ENCODE results near the gene AP3D1. TPM values are rescaled to one million over a fixed set of nuclear protein-coding genes. Genes with fewer than 3 reads are reported as not detected.
A peak's percentile ranks its signal among the peaks of the same experiment; 100 is the strongest.

AP3D1 gene
- total RNA-seq, 2 experiments from 2014 or later = 80.0 to 99.8 TPM

GRCh38 chr19:2081873-2082810, 69.2 kb downstream of the AP3D1 start:
- Histone ChIP-seq H3K4me1 (ENCODE audit: insufficient read depth, low read length, poor library complexity, severe bottlenecking) (peaks cover 49% of the 10 kb centered on the region), H3K9me3 (ENCODE audit: low read length) (no peaks in the 10 kb centered on the region), H2AFZ (ENCODE audit: low read length) (no peak overlapping the region), H4K20me1 (ENCODE audit: insufficient read depth, low read length) (no peaks in the 10 kb centered on the region), H3K79me2 (ENCODE audit: insufficient read depth, low read depth, low read length) (peaks cover 74% of the 10 kb centered on the region), H3K4me3 (ENCODE audit: low read depth, low read length, poor library complexity, severe bottlenecking) (peak overlapping the region; percentile 85), H3K9me2 (ENCODE audit: insufficient read depth, low read length) (no peaks in the 10 kb centered on the region), H3K27ac (ENCODE audit: low read depth, low read length, poor library complexity, severe bottlenecking) (peak overlapping the region; percentile 94), H3K36me3 (ENCODE audit: insufficient read depth, low read length) (peaks cover 57% of the 10 kb centered on the region), H3K4me2 (ENCODE audit: low read length) (peak overlapping the region; percentile 98)
- DNase-seq (ENCODE audit: low spot score) = peak; percentile 64
- ChIA-PET POLR2A (interaction anchor here (1.0 to 2.8 kb wide), 5 partner anchors 13 to 179 kb away, joined by 3 to 10 read pairs (median 6); no protein-coding TSS in a partner anchor), CTCF (ENCODE audit: unreplicated experiment) (no interaction called here)
- BruUV-seq (replicated peaks) = TSS peak; percentile 66
- TF ChIP-seq, protein P1, sequence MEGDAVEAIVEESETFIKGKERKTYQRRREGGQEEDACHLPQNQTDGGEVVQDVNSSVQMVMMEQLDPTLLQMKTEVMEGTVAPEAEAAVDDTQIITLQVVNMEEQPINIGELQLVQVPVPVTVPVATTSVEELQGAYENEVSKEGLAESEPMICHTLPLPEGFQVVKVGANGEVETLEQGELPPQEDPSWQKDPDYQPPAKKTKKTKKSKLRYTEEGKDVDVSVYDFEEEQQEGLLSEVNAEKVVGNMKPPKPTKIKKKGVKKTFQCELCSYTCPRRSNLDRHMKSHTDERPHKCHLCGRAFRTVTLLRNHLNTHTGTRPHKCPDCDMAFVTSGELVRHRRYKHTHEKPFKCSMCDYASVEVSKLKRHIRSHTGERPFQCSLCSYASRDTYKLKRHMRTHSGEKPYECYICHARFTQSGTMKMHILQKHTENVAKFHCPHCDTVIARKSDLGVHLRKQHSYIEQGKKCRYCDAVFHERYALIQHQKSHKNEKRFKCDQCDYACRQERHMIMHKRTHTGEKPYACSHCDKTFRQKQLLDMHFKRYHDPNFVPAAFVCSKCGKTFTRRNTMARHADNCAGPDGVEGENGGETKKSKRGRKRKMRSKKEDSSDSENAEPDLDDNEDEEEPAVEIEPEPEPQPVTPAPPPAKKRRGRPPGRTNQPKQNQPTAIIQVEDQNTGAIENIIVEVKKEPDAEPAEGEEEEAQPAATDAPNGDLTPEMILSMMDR (conservative IDR thresholded peaks at IDR 0.05; ENCODE audit: low read length) = no peak
- TF ChIP-seq EZH2phosphoT487 (IDR thresholded peaks at IDR 0.05; ENCODE audit: borderline replicate concordance, low read depth, low read length) = no peak
- intact Hi-C loops (cut with micrococcal nuclease; ENCODE audit: unreplicated experiment) = loop anchor here (10.0 kb wide), 1 partner anchor 177 kb away; the partner anchor contains the start of genes ADAT3 and SCAMP4

DNA sequence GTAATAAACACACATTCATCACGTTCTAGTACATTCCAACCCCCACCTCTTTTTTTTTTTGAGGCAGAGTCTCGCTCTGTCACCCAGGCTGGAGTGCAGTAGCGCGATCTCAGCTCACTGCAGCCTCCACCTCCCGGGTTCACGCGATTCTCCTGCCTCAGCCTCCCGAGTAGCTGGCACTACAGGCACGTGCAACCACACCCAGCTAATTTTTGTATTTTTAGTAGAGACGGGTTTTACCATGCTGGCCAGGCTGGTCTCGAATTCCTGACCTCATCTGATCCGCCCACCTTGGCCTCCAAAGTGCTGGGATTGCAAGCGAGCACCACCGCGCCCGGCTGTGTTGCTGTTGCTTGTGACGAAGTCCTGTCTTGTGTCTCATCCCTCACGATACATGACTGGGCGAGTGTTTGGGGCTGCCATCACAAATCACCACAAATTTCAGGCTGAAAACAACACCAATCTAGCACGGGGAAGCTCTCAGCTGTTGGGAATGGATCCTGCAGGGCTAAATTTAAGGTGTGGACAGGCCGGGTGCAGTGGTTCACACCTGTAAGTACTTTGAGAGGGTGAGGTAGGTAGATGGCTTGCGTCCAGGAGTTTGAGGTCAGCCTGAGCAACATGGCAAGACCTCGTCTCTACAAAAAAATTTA, 70.9 kb downstream of the AP3D1 start:
- Histone ChIP-seq H3K4me3 (ENCODE audit: low read depth, low read length, poor library complexity, severe bottlenecking) (no peak overlapping the region), H3K4me2 (ENCODE audit: low read length) (peak overlapping the region; percentile 34; the same call in 1 of the 2 replicates), H3K36me3 (ENCODE audit: insufficient read depth, low read length) (peaks cover 73% of the 10 kb centered on the region), H3K9me3 (ENCODE audit: low read length) (no peaks in the 10 kb centered on the region), H3K79me2 (ENCODE audit: insufficient read depth, low read depth, low read length) (peaks cover 82% of the 10 kb centered on the region), H4K20me1 (ENCODE audit: insufficient read depth, low read length) (no peaks in the 10 kb centered on the region), H2AFZ (ENCODE audit: low read length) (no peak overlapping the region), H3K27ac (ENCODE audit: low read depth, low read length, poor library complexity, severe bottlenecking) (peak overlapping the region; percentile 39), H3K4me1 (ENCODE audit: insufficient read depth, low read length, poor library complexity, severe bottlenecking) (peaks cover 35% of the 10 kb centered on the region), H3K9me2 (ENCODE audit: insufficient read depth, low read length) (no peaks in the 10 kb centered on the region)
- BruUV-seq (replicated peaks) = no TSS peak
- no peak for TF ChIP-seq EZH2phosphoT487 (IDR thresholded peaks at IDR 0.05; ENCODE audit: borderline replicate concordance, low read depth, low read length)
- TF ChIP-seq, protein P1 (conservative IDR thresholded peaks at IDR 0.05; ENCODE audit: low read length) = no peak
- intact Hi-C loops (cut with micrococcal nuclease; ENCODE audit: unreplicated experiment) = loop anchor here (10.0 kb wide), 1 partner anchor 176 kb away; the partner anchor contains the start of genes ADAT3 and SCAMP4
- CTCF ChIA-PET (ENCODE audit: unreplicated experiment) = no interaction called here
- no peak for DNase-seq (ENCODE audit: low spot score)
- POLR2A ChIA-PET = no interaction called here

Measured in OCI-LY7 (cell line).